Kasumi-1 (cell line): ENCODE measurements around the gene ELL3.
A peak's percentile ranks its signal among the peaks of the same experiment; 100 is the strongest.
"Not testable (repeated sequence)": the region's sequence is repeated elsewhere in the genome, so short reads cannot be mapped to it uniquely, and the experiment has no call there.

Experiments used
- DNase-seq, 2 experiments: peaks; one replicate each; lab custom pipeline; 2025; lab: John Stamatoyannopoulos, UW

ELL3 gene

GRCh38 chr15:43791993-43792760, 15.4 kb upstream of the ELL3 start, which contains the start of gene SERF2:
Gene SERF2, plus strand, starts transcription at chr15:43792320. Its CDS starts 57 bp downstream, at chr15:43792377.
- DNase-seq = peak; percentile 83 to 91

DNA sequence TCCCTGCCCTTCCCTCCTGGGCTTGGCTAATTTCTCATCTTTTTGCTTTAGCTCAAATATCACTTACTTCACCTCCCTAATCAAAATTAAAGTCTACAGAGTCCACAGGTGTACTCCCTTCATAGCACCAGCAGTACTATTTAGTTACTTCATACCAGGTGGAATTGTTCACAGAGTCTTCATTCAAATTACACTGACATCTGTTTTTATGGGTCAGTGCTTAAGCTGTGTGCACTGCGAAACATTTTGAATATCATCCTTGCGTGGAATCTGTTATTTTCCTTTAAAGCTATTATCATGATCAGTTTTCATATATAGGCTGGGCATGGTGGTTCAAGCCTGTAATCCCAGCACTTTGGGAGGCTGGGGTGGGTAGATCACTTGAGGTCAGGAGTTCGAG, 12.6 kb upstream of the ELL3 start:
- no peak for DNase-seq

DNA sequence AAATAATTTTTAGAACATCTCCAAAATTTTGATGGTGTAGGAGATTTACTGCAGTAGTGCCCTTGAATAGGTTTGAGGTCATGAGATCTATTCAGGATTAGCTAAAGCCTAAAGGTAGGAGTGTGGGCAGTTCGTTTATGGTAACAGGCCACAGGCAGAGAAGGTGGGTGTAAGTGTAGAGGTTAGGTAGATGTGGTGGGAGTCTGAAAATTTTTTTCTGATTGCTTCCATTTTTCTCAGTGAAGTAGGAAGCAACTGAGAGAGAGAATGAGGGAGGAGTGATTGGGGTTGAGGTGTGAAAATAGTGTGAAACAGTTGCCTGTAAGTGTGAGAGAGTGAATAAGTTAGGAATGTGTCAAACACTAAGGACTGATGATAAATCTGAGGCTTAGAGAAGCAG, 2.2 kb upstream of the ELL3 start:
- DNase-seq = no peak

DNA sequence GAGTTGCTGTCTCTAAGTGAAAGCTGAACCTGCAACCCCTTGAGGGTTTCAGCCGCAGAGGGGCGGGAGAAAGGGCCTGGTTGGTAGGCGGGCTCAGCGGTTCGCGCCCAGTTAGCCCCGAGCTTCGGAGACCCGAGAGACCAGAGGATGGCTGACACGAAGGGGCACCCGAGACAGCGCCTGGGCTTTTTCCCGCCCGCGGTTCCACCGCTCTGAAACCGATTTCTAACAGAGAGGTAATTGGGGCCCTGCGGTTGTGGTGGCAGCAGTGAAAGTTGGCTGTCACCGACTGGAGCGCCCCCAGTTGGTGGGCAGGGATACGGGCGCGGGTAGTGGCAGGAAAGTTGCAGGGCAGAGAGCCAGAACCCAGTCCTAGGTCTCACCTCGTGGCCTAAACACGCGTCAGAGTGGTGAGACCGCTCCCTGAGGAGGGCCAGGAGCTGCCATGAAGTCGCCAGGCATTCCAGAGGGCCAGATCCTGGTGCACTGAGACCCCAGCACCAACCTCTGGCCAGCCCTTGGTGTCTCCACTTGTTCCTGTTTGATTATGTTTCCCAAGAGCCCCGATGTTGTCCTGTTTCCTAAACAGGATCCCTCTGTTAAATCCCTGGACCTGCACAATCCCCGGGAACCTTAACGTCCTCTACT, 625 bp upstream of the ELL3 start:
- DNase-seq = peak; percentile 64 to 66

DNA sequence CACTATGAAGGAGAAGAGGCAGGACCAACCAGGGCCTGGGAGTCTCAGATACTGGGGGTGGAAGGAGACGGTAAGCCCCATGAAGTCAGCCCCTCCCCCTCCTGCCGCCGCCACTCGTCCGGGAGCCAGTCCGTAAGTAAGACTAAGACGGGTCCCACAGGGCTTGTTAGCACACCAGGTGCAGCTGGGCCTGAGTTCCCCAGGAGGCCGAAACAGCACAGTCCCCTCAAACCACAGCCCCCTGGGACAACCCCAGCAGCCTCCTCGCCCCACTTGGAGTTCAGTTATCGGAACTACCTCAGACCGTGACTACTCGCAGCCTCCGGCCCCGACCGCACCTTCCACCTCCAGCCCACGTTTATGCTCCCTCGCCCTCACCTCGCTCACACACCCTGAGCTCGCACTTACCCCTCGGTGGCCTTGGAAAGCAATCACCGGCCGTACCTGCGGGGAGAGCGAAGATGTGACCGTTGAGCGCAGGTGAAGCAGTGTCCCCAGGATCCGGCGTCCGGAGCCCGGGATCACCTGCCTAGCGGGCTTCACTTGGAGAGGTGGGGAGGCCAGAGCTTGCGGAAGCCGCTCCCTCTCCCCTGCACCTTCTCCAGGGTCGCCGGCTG, 557 bp downstream of the ELL3 start:
- no peak for DNase-seq

DNA sequence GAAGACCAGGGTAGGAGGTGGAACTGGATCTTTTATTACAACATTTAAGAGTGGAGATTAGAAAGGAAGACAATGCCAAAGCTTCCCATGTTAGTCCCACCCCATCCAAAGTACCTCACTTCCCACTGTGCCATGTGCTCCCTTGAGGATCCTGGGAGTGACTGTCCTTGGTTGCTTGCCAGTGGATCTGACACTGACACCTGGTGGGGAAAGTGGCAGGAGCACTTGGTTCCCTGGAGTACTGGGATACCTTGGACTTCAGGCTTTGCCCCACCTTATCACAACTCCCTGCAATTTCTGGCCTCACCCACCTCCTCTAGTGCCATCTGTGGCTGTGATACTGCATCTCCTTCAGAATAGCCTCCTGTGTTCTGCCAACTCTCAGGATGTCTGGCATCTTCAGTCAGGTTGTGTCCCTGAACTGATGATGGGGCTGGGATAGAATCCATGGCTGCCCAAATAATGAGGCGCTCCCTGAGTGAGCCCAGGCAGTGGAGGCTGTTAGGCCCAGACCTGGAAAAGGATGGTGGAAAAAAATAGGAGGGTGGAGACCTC, 1.3 kb downstream of the ELL3 start:
- DNase-seq = no peak

GRCh38 chr15:43774062-43774461, 2.7 kb downstream of the ELL3 start:
- DNase-seq = no peak

DNA sequence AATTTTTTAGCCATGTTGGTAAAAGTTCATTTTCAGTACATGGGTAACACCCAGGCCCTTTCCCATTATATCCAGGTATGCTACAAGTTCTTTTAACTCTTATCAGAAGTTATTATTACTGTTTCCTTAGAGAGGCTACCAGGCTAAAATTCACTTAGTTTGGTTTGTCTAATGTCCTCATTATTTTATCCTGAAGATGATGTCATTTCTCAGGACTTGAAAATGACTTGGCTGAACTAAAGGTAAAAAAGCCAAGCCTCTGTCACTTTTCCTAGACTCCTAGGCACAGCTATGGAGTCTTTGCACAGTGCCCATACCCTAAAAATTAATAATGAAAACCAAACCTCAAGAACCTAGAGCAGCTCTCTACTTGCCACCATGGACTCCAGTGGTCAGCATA, 4.1 kb downstream of the ELL3 start:
- DNase-seq = no peak

DNA sequence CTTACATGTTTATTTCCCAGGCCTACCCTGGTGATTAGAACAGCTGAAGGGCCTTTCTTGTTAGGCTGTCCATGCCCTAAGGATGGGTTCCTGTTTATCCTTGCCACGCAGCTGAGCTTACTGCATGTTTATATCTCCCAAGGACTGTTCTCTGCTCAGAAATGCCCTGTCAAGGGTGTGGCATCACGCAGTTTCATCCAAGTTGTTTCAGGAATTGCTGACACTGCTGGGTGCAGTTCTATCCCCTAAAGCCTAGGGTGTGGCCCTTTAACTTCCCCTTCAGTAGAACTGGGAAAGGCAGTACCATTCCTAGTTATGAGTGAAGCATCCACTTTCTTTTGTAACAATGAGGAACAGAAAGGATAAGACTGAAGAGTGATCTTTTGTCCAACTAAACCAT, 5.0 kb downstream of the ELL3 start:
- DNase-seq = no peak

- peak; percentile 52 to 58 for DNase-seq
These were observed 7.1 kb downstream of the ELL3 start for GRCh38 chr15:43769584-43770228.

DNA sequence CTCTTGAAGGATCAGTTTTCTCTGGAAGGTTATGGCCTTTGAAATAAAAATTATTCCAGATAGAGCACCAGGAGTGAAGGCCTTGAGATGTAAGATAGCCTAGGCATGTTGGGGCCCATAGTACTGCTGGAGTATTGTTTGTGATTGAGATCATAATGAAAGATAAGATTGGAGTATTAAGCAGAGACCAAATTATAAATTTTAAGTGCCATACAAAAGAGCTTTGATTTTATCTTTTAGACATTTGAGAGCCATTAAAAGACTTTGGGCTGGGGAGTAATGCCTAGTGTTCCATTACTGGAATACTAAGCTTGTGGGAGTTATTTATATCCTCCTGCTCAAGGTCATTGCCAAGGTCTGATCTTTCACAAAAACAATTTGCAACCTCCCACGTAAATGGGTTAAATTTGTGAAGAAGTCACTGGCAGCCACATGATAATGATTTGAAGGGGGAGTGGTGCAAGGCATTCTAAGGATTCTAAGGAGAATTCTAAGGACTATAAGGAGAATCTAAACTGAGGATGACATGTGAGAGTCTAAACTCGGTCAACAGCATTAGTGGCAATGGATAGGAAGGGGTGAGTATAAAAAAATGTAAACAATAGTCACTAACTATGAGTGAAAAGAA, 12.8 kb downstream of the ELL3 start:
- DNase-seq = no peak

DNA sequence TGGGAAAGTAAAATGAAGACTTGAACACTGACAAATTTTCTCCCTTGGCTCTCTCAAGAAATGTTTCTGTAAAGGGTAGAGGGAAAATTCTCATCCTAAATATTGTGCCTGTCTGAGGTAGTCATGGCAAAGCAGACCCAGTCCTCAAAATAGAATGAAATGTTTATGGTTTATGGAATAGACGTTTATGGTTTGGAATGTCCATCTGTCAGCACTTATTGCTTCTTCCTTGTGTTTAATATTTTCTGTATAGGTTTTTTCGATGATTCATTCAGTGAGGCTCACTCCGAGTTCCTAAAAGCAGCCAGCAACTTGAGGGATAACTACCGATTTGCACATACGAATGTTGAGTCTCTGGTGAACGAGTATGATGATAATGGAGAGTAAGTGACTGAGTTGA, 13.9 kb downstream of the ELL3 start:
- DNase-seq = no peak

GRCh38 chr15:43751885-43752284, 24.9 kb downstream of the ELL3 start:
- DNase-seq = no peak

DNA sequence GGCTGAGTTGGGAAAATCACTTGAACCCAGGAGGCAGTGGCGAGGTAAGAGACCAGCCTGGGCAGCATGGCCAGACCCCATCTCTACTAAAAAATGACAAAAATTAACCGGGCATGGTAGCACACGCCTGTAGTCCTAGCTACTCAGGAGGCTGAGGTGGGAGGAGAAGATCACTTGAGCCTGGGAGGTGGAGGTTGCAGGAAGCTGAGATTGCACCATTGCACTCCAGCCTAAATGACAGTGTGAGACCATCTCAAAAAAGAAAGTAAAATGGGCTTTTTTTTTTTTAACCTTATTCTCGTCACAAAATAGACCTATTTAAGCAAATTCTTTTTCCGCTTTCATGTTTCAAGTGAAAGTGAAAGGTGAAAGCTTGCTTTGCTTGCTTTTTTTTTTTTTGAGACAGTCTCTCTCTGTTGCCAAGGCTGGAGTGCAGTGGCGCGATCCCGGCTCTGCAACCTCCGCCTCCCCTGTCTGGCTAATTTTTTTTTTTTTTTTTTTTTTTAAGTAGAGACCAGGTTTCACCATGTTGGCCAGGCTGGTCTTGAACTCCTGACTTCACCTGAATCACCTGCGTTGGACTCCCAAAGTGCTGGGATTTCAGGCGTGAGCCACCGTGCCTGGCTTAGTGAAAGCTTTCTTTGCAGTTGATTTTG, 26.9 kb downstream of the ELL3 start:
- DNase-seq = no peak

GRCh38 chr15:43748376-43748775, 28.4 kb downstream of the ELL3 start:
- DNase-seq = no peak

- peak in 1 of 2 experiments; percentile 0 for DNase-seq
These were observed 29.9 kb downstream of the ELL3 start for GRCh38 chr15:43746903-43747309.

GRCh38 chr15:43746245-43746902, 30.4 kb downstream of the ELL3 start, which contains the start of gene PDIA3:
Gene PDIA3, plus strand, starts transcription at chr15:43746438. Its CDS starts 102 bp downstream, at chr15:43746540.
- peak; percentile 10 to 52 for DNase-seq

GRCh38 chr15:43735416-43735815, 41.4 kb downstream of the ELL3 start:
- DNase-seq = no peak

DNA sequence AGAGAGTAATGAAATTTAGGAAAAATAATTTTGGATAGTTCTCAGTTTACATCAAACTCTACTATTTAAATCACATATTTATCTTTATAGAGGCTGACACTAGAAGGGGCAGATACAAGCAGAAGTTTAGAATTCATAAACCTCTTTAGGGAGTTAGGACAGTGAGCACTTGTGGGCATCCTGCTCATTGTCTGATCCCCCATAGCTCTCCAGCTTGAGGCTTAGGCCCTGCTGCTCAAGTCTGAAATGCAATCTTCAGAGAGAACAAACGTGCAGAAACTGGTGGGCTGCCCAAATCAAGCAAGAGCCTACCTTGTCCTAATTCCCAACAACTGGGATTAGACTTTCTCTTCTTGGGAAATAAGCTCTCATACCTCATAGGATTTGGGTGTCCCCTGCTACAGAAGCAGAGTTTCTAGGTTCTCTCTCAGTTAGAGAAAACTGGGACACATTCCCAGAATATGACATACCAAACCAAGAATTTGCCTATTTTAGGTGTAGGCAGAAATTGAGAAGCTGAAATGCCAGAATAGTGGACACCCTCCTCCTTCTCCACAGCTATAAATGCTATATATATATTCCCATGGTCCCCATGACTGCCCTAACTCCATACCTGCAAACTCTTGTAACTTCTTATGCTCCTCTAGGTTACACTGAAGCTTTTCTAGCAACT, 48.6 kb downstream of the ELL3 start:
- DNase-seq = not testable (repeated sequence)

DNA sequence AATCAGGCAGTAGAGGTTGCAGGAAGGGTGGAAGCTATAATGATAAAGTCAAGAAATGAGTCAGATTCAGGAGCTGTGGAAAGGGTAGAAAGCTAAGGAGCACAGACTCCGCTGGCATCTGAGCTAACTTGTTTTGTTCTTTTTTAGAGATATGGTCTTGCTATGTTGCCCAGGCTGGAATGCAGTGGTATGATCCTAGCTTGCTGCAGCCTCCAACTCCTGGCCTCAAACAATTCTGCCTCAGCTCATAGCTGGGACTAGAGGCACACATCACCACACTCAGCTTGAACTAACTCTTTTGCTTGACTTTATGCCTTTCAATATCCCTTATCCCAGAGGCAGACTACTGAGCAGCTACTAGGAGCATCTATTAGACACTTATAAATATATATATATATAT, 50.5 kb downstream of the ELL3 start:
- DNase-seq = not testable (repeated sequence)
